Endothelial cell of umbilical vein (primary cell): ENCODE results near the gene DGKI. TPM values are rescaled to one million over a fixed set of nuclear protein-coding genes. Genes with fewer than 3 reads are reported as not detected.

Source experiments
- BruUV-seq: library from RNA; stranded (reverse); fragments of 400-500 nt; replicated peaks from 2 replicates; lab custom pipeline; 2021; lab: Mats Ljungman, UMichigan
- CTCF ChIA-PET: fragments of 300-600, 350-600 bp; sonication (Branson Sonifier 250); formaldehyde crosslinking; loops from one replicate; lab custom pipeline; 2021; ENCODE audit warnings: antibody characterized with exemption, inconsistent platforms; lab: Charles Lee
- POLR2A ChIA-PET: fragments of 300-600, 350-600 bp; sonication (Branson Sonifier 250); formaldehyde crosslinking; loops from one replicate; lab custom pipeline; 2021; ENCODE audit warnings: antibody characterized with exemption, inconsistent platforms; lab: Charles Lee
- DNase-seq: peaks from one replicate; pipeline ENCODE4 v3.0.0-alpha.2; 2011; ENCODE audit warnings: low read depth, low spot score
- FAIRE-seq: peaks from 2 replicates; lab custom pipeline; 2011; peaks lifted over from hg19 to GRCh38; lab: Jason Lieb, UNC
- H2AFZ ChIP-seq: 2 replicates; pipeline ENCODE4 v1.6.0; 2012; ENCODE audit warnings: low read depth, low read length, control low read depth, inconsistent platforms
- H3K27ac ChIP-seq: 2 replicates; pipeline ENCODE4 v1.5.1; 2011; ENCODE audit warnings: low read depth, mild to moderate bottlenecking, control low read depth, low read length, moderate library complexity; ENCODE audit not compliant: insufficient read depth
- H3K27me3 ChIP-seq, 2 experiments: 2 replicates each; pipeline versions ENCODE4 v1.6.0 to v1.6.1; 2011; ENCODE audit warnings: low read length in 2 of 2, mixed read lengths in 1 of 2; ENCODE audit not compliant: control insufficient read depth in 2 of 2, insufficient read depth in 2 of 2
- H3K36me3 ChIP-seq, 2 experiments: 2 replicates in 1 of 2; 3 replicates in 1 of 2; pipeline ENCODE4 v1.5.1; 2011; ENCODE audit warnings: low read length in 2 of 2, mild to moderate bottlenecking in 1 of 2, moderate library complexity in 1 of 2; ENCODE audit not compliant: control insufficient read depth in 2 of 2, insufficient read depth in 2 of 2; ENCODE audit errors: extremely low read depth in 1 of 2
- H3K4me1 ChIP-seq: 3 replicates; pipeline ENCODE4 v1.5.1; 2011; ENCODE audit warnings: mild to moderate bottlenecking, low read length; ENCODE audit not compliant: control insufficient read depth, insufficient read depth; ENCODE audit errors: extremely low read depth
- H3K4me2 ChIP-seq: 2 replicates; pipeline ENCODE4 v1.6.1; 2011; ENCODE audit warnings: low read length, control low read depth, mixed read lengths; ENCODE audit not compliant: insufficient read depth
- H3K4me3 ChIP-seq, 3 experiments: fragments of 200-600 bp in 1 of 3; sonication (generic), shearing (Covaris generic) in 1 of 3; replicated peaks in 1 of 3; 2 replicates each; pipeline ENCODE4 v1.5.1; 2011 to 2016; ENCODE audit warnings: control low read depth in 3 of 3, low read length in 3 of 3, mild to moderate bottlenecking in 2 of 3, inconsistent platforms in 1 of 3, low read depth in 1 of 3, moderate library complexity in 1 of 3; ENCODE audit not compliant: insufficient read depth in 1 of 3
- H3K79me2 ChIP-seq: 2 replicates; pipeline ENCODE4 v1.6.0; 2012; ENCODE audit warnings: low read length, inconsistent platforms; ENCODE audit not compliant: control insufficient read depth, insufficient read depth
- H3K9ac ChIP-seq: replicated peaks from 2 replicates; pipeline ENCODE3; 2011; ENCODE audit warnings: low read length, control low read depth; ENCODE audit not compliant: insufficient read depth; ENCODE audit errors: extremely low read depth
- H3K9me1 ChIP-seq: replicated peaks from 3 replicates; pipeline ENCODE4 v1.6.0; 2011; ENCODE audit warnings: mild to moderate bottlenecking, low read length; ENCODE audit not compliant: control insufficient read depth, insufficient read depth; ENCODE audit errors: extremely low read depth
- H3K9me3 ChIP-seq: replicated peaks from 2 replicates; pipeline ENCODE4 v1.5.1; 2012; ENCODE audit warnings: low read length, inconsistent platforms; ENCODE audit not compliant: control insufficient read depth, insufficient read depth
- H4K20me1 ChIP-seq: replicated peaks from 2 replicates; pipeline ENCODE3; 2011; ENCODE audit warnings: mild to moderate bottlenecking, low read length; ENCODE audit not compliant: control insufficient read depth, insufficient read depth; ENCODE audit errors: extremely low read depth
- CTCF ChIP-seq, 2 donors: IDR thresholded peaks; 1 replicate in 1 of 2; 2 replicates in 1 of 2; pipeline ENCODE4 v1.5.1; 2011; ENCODE audit warnings: low read length in 2 of 2, mild to moderate bottlenecking in 2 of 2, moderate library complexity in 2 of 2, control low read depth in 1 of 2, inconsistent platforms in 1 of 2, low read depth in 1 of 2; ENCODE audit not compliant: insufficient read depth in 1 of 2; ENCODE audit errors: extremely low read depth in 1 of 2
- GATA2 ChIP-seq: IDR thresholded peaks from 2 replicates; pipeline ENCODE4 v1.7.0; 2011; ENCODE audit warnings: low read depth, mild to moderate bottlenecking, moderate library complexity, mixed read lengths, low read length; ENCODE audit not compliant: insufficient read length, insufficient read depth
- JUN ChIP-seq: IDR thresholded peaks from 2 replicates; pipeline ENCODE4 v1.6.1; 2011; ENCODE audit warnings: borderline replicate concordance, low read depth; ENCODE audit not compliant: insufficient read length, insufficient read depth
- MAX ChIP-seq: IDR thresholded peaks from 2 replicates; pipeline ENCODE4 v1.6.1; 2011; ENCODE audit not compliant: insufficient read depth, insufficient read length
- MYC ChIP-seq: IDR thresholded peaks from one replicate; pipeline ENCODE4 v1.6.1; 2011; ENCODE audit warnings: mild to moderate bottlenecking, low read depth, low read length
- POLR2AphosphoS5 ChIP-seq: IDR thresholded peaks from 2 replicates; pipeline ENCODE4 v1.6.1; 2012; ENCODE audit warnings: low read depth, mild to moderate bottlenecking, control low read depth, low read length, moderate library complexity; ENCODE audit not compliant: insufficient read depth
- dilution Hi-C: fragments of 300-500 bp; cut with MboI; formaldehyde crosslinking; loops from one replicate; pipeline ENCODE4 v1.15.0; 2019; ENCODE audit warnings: low sequenced_read_pairs; ENCODE audit not compliant: extremely low pct_ligation_motif_present
- intact Hi-C: fragments of 100-400 bp; cut with micrococcal nuclease; formaldehyde crosslinking; loops from one replicate; pipeline ENCODE4 v1.10.0; 2022
- polyA plus RNA-seq, 4 experiments: library from polyadenylated mRNA; depleted of rRNA in 3 of 4; stranded (reverse) in 3 of 4; unstranded in 1 of 4; fragments of >200 nt; gene quantifications; 2 replicates each; pipeline versions ENCODE4 v1.2.1 to v1.2.3, GENCODE V29; 2011 to 2012; ENCODE audit warnings: missing spikeins in 1 of 4
- total RNA-seq: library from RNA; stranded (reverse); gene quantifications from 2 replicates; pipeline ENCODE4 v1.2.3, GENCODE V29; 2021

The DGKI gene
- total and polyA plus RNA-seq, 2 donors (not counting 3 experiments of a cell fraction or from before 2014, with no cell fraction given), result 0.11 to 0.51 TPM

- Histone ChIP-seq H3K79me2 (no peaks in the 10 kb centered on the region), H3K9me1 (no peaks in the 10 kb centered on the region), H3K4me3 (no peak overlapping the region), H3K9ac (no peak overlapping the region), H3K27ac (no peak overlapping the region), H2AFZ (no peak overlapping the region), H3K36me3 (peaks cover 9% of the 10 kb centered on the region in 2 experiments), H3K27me3 (no peaks in the 10 kb centered on the region), H3K4me2 (no peak overlapping the region), H3K4me1 (no peaks in the 10 kb centered on the region), H3K9me3 (no peaks in the 10 kb centered on the region), H4K20me1 (no peaks in the 10 kb centered on the region)
- no peak for DNase-seq
- intact Hi-C loops, result no loop called here
- dilution Hi-C loops, result no loop called here
- ChIA-PET CTCF (interaction anchor here (0.8 to 1.1 kb wide), 2 partner anchors 17 to 143 kb away, joined by 3 to 4 read pairs; no protein-coding TSS in a partner anchor), POLR2A (no interaction called here)
- BruUV-seq, result no TSS peak
- TF ChIP-seq CTCF (IDR thresholded peaks at IDR 0.05; ENCODE audit: extremely low read depth in 1 of 2, insufficient read depth in 1 of 2, low read depth in 1 of 2, low read length in 2 of 2), result no peak
- no peak for TF ChIP-seq MYC
- no peak for TF ChIP-seq MAX
- no peak for TF ChIP-seq POLR2AphosphoS5
- no peak for TF ChIP-seq GATA2
- no peak for TF ChIP-seq JUN
- FAIRE-seq, result no peak
Measured at GRCh38 chr7:137865764-137866163, 19.0 kb upstream of the DGKI start.
